HCT116 (cell line): Measurements from ENCODE around the gene FOXP2.

Experiments used
- ATF3 ChIP-seq: IDR thresholded peaks from 2 replicates; pipeline ENCODE4 v1.6.1; 2012
- CTCF ChIP-seq, 3 experiments: fragments of 200-600 bp in 1 of 3; sonication (generic) in 1 of 3; IDR thresholded peaks in 2 of 3; conservative IDR thresholded peaks in 1 of 3; 2 replicates each; pipeline ENCODE4 v1.5.1; 2012 to 2017; ENCODE audit warnings: low read depth in 2 of 3, low read length in 2 of 3, antibody characterized with exemption in 1 of 3, borderline replicate concordance in 1 of 3, control low read depth in 1 of 3, mild to moderate bottlenecking in 1 of 3, mixed read lengths in 1 of 3, mixed run types in 1 of 3, moderate library complexity in 1 of 3; ENCODE audit not compliant: insufficient read depth in 1 of 3
- EZH2 ChIP-seq: fragments of 200-600 bp; sonication (generic); IDR thresholded peaks from 2 replicates; pipeline ENCODE4 v1.6.1; 2017; ENCODE audit warnings: antibody characterized with exemption, mixed run types
- FOSL1 ChIP-seq: IDR thresholded peaks from 2 replicates; pipeline ENCODE4 v1.6.1; 2012; ENCODE audit warnings: low read depth
- JUND ChIP-seq: IDR thresholded peaks from 2 replicates; pipeline ENCODE4 v1.6.1; 2012
- MAX ChIP-seq: IDR thresholded peaks from 2 replicates; pipeline ENCODE4 v1.6.1; 2012
- POLR2A ChIP-seq: IDR thresholded peaks from 2 replicates; pipeline ENCODE4 v1.7.0; 2011; ENCODE audit warnings: borderline replicate concordance; ENCODE audit not compliant: insufficient read depth, insufficient read length; ENCODE audit errors: extremely low read depth
- POLR2AphosphoS5 ChIP-seq: IDR thresholded peaks from 2 replicates; pipeline ENCODE4 v1.6.1; 2011; ENCODE audit warnings: mild to moderate bottlenecking, low read depth, low read length, moderate library complexity
- RAD21 ChIP-seq: IDR thresholded peaks from 2 replicates; pipeline ENCODE4 v1.6.1; 2012; ENCODE audit warnings: low read depth, mild to moderate bottlenecking
- REST ChIP-seq: IDR thresholded peaks from 2 replicates; pipeline ENCODE4 v1.6.1; 2012; ENCODE audit warnings: low read depth
- SIN3A ChIP-seq: IDR thresholded peaks from 2 replicates; pipeline ENCODE4 v1.6.1; 2012; ENCODE audit warnings: low read depth
- SRF ChIP-seq: IDR thresholded peaks from 2 replicates; pipeline ENCODE4 v1.6.1; 2012; ENCODE audit warnings: low read depth
- ZFX ChIP-seq: fragments of 450-650 bp; IDR thresholded peaks from 2 replicates; pipeline ENCODE4 v1.6.1; 2017

GRCh38 chr7:114488696-114489095 is 74.1 kb downstream of the FOXP2 start:
- TF ChIP-seq POLR2AphosphoS5 (no peak), MAX (no peak), CTCF (IDR thresholded peaks at IDR 0.05 in 2 of 3, conservative IDR thresholded peaks at IDR 0.05 in 1 of 3; ENCODE audit: borderline replicate concordance in 1 of 3, insufficient read depth in 1 of 3, low read depth in 2 of 3, low read length in 2 of 3) (no peak), SIN3A (no peak), EZH2 (no peak), REST (no peak), FOSL1 (no peak), POLR2A (no peak), RAD21 (no peak), SRF (no peak), JUND (no peak), ZFX (no peak), ATF3 (no peak)
